K562 (cell line): Measurements from ENCODE around the gene PAQR4. TPM values are rescaled to one million over a fixed set of nuclear protein-coding genes. Genes with fewer than 3 reads are reported as not detected.

Experiments
- DLX4 ChIP-seq: fragments of 250-450 bp; sonication (Bioruptor Pico); IDR thresholded peaks from 2 replicates; pipeline ENCODE4 v1.6.1; 2021; ENCODE audit warnings: mild to moderate bottlenecking
- EP400 ChIP-seq: fragments of 450-650 bp; IDR thresholded peaks from 2 replicates; pipeline ENCODE4 v1.6.1; 2017; ENCODE audit warnings: antibody characterized with exemption, mild to moderate bottlenecking, moderate library complexity
- ESRRA ChIP-seq: fragments of 450-650 bp; IDR thresholded peaks from 2 replicates; pipeline ENCODE4 v1.6.1; 2014; ENCODE audit warnings: low read depth, mild to moderate bottlenecking, moderate library complexity, borderline replicate concordance
- HMG20B ChIP-seq: fragments of 250-450 bp; sonication (Bioruptor Pico); IDR thresholded peaks from 2 replicates; pipeline ENCODE4 v1.5.0; 2021; ENCODE audit warnings: mild to moderate bottlenecking
- MEF2A ChIP-seq: IDR thresholded peaks from 2 replicates; pipeline ENCODE4 v1.6.1; 2011; ENCODE audit warnings: low read depth, mild to moderate bottlenecking, low read length, moderate library complexity; ENCODE audit not compliant: control insufficient read depth
- MYC ChIP-seq, 2 experiments: fragments of 250-450 bp in 1 of 2; sonication (Bioruptor Pico) in 1 of 2; IDR thresholded peaks; 2 replicates each; pipeline versions ENCODE4 v1.5.1 to v1.6.1; 2012 to 2021; ENCODE audit warnings: low read depth in 2 of 2, borderline replicate concordance in 1 of 2, improper control_type of control experiment in 1 of 2, low read length in 1 of 2, mild to moderate bottlenecking in 1 of 2, moderate library complexity in 1 of 2
- RBM39 ChIP-seq: fragments of 200-400 bp; formaldehyde crosslinking; optimal IDR thresholded peaks from 2 replicates; pipeline ENCODE3; 2018; ENCODE audit warnings: low read depth, low read length
- SIN3A ChIP-seq, 2 experiments: fragments of 150-350 bp in 1 of 2; IDR thresholded peaks; 2 replicates each; pipeline ENCODE4 v1.6.1; 2011 to 2016; ENCODE audit warnings: borderline replicate concordance in 2 of 2, low read depth in 2 of 2, low read length in 2 of 2, mild to moderate bottlenecking in 2 of 2, moderate library complexity in 2 of 2; ENCODE audit not compliant: control insufficient read depth in 1 of 2
- SPI1 ChIP-seq: IDR thresholded peaks from 2 replicates; pipeline ENCODE4 v1.6.1; 2011; ENCODE audit warnings: low read depth, low read length, control low read depth, borderline replicate concordance
- TAL1 ChIP-seq: fragments of 450-650 bp; IDR thresholded peaks from 2 replicates; pipeline ENCODE4 v1.6.1; 2016; ENCODE audit warnings: mild to moderate bottlenecking
- TBP ChIP-seq: optimal IDR thresholded peaks from 2 replicates; pipeline ENCODE3; 2011; ENCODE audit warnings: low read depth, low read length, improper control_type of control experiment
- ZBTB5 ChIP-seq: fragments of 450-650 bp; IDR thresholded peaks from 2 replicates; pipeline ENCODE4 v1.6.1; 2017; ENCODE audit warnings: antibody characterized with exemption
- ZNF24 ChIP-seq: fragments of 450-650 bp; IDR thresholded peaks from 2 replicates; pipeline ENCODE4 v1.6.1; 2016
- ZNF311 ChIP-seq: fragments of 250-450 bp; sonication (Bioruptor Pico); IDR thresholded peaks from 2 replicates; pipeline ENCODE4 v1.4.0; 2020; ENCODE audit warnings: mild to moderate bottlenecking, moderate library complexity
- ZNF584 ChIP-seq: fragments of 200-800 bp; sonication (Bioruptor generic); IDR thresholded peaks from 2 replicates; pipeline ENCODE4 v1.6.1; 2016; ENCODE audit warnings: low read depth, mild to moderate bottlenecking, missing genetic modification characterization, missing compliant biosample characterization
- ZNF740 ChIP-seq, 3 experiments: fragments of 200-800 bp in 1 of 3; sonication (Bioruptor generic) in 1 of 3; sonication (generic) in 1 of 3; formaldehyde crosslinking in 1 of 3; IDR thresholded peaks; 2 replicates each; pipeline versions ENCODE4 v1.6.1 to v1.8.0; 2016 to 2022; ENCODE audit warnings: mild to moderate bottlenecking in 2 of 3, missing compliant biosample characterization in 2 of 3, missing genetic modification characterization in 2 of 3, missing genetic modification reagents in 1 of 3
- ZSCAN32 ChIP-seq: fragments of 450-650 bp; formaldehyde crosslinking; IDR thresholded peaks from 2 replicates; pipeline ENCODE4 v1.4.0; 2020; ENCODE audit warnings: mild to moderate bottlenecking, moderate library complexity
- polyA plus RNA-seq, 8 experiments: library from polyadenylated mRNA; depleted of rRNA in 4 of 8; stranded (reverse) in 5 of 8; unstranded in 3 of 8; fragments of >200 nt; fragmentation: Nextera tagmentation in 2 of 8; fragmentation: Illumina TruSeq in 1 of 8; extraction: Ambion mirVana in 2 of 8; extraction: Trizol in 1 of 8; gene quantifications; 2 replicates each; pipeline versions ENCODE4 v1.2.1 to v1.2.3, GENCODE V29; 2011 to 2014; ENCODE audit warnings: inconsistent platforms in 1 of 8, missing spikeins in 1 of 8
- total RNA-seq, 7 experiments: library from RNA; depleted of rRNA in 6 of 7; stranded (reverse); fragments of >200 nt in 6 of 7; fragmentation: Illumina TruSeq in 2 of 7; extraction: Trizol in 2 of 7; gene quantifications; 2 replicates each; pipeline versions ENCODE4 v1.2.1 to v1.2.3, GENCODE V29; 2011 to 2021; ENCODE audit warnings: low replicate concordance in 1 of 7
- TF ChIP-seq, protein P1 (sequence below): fragments of 450-650 bp; IDR thresholded peaks from 2 replicates; pipeline ENCODE4 v1.6.1; 2018; ENCODE audit warnings: mild to moderate bottlenecking, low read depth; ENCODE audit not compliant: partially characterized antibody

The PAQR4 gene
- total and polyA plus RNA-seq, 9 of the 15 experiments (the other 6 are each of a cell fraction or from before 2014, with no cell fraction given): 0.62 to 40.4 (median 19.5) TPM

DNA sequence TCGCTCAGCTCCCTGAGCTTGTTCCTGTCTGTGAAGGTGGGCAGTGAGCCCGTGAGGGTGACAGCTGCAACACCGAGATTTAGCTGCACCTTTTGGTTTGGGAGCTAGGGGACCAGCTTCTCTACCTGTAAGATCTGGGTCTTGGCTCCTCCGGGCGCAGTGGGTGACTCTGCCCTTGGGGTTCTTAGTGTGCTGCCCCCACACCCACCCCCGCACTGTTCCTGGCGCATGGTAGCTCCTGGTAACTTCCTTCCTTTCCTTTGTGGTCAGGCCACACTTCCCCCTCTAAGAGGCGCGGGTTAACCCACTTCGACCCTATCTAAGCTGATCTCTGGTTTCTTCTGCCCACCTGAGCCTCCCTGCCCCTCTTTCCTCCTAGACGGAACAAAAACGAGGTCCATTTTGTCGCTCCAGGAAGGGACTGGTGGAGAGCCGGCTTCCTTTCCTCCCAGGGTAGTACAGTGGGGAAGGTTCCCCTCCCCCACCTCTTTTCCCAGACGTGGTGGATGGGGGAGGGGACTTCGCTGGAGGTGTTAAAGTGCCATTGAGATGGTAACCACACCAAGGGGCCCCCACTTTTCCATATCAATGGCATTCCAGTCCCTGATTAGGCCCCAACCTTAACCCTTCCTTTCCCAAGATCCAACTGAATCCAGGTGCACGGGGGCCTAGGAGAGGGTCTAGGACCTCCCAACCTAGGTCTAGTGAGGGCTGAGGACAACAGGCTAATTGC lies 39.0 kb downstream of the PAQR4 start (continued):
- TF ChIP-seq DLX4 (no peak), TBP (peak; percentile 28), RBM39 (peak; percentile 46), SIN3A (IDR thresholded peaks at IDR 0.05; ENCODE audit: borderline replicate concordance in 2 of 2, control insufficient read depth in 1 of 2, low read depth in 2 of 2, low read length in 2 of 2) (peak in 1 of 2 experiments; percentile 41; a peak in 1 of 4 replicates), ZNF311 (CRISPR knock-in tag) (0 out of 2 replicates have a peak, but pooled peaks have one; percentile 32), HMG20B (CRISPR knock-in tag) (no peak), ZNF740 (CRISPR knock-in tag; IDR thresholded peaks at IDR 0.05) (no peak; the same call in 1 of the 2 replicates), ZNF740 (tag; IDR thresholded peaks at IDR 0.05) (0 out of 4 replicates have a peak, but pooled peaks of 1 of the 2 experiments have one; percentile 9), EP400 (peak; percentile 70), ESRRA (peak; percentile 73), TAL1 (0 out of 2 replicates have a peak, but pooled peaks have one; percentile 5), ZNF24 (peak; percentile 43; the same call in 1 of the 2 replicates), ZBTB5 (0 out of 2 replicates have a peak, but pooled peaks have one; percentile 35), MEF2A (no peak), ZSCAN32 (CRISPR knock-in tag) (no peak), MYC (IDR thresholded peaks at IDR 0.05; ENCODE audit: low read depth, low read length) (peak; percentile 64), MYC (CRISPR knock-in tag; IDR thresholded peaks at IDR 0.05; ENCODE audit: borderline replicate concordance, low read depth) (no peak), ZNF584 (CRISPR knock-in tag) (0 out of 2 replicates have a peak, but pooled peaks have one; percentile 44), SPI1 (peak; percentile 80)
- TF ChIP-seq, protein P1, sequence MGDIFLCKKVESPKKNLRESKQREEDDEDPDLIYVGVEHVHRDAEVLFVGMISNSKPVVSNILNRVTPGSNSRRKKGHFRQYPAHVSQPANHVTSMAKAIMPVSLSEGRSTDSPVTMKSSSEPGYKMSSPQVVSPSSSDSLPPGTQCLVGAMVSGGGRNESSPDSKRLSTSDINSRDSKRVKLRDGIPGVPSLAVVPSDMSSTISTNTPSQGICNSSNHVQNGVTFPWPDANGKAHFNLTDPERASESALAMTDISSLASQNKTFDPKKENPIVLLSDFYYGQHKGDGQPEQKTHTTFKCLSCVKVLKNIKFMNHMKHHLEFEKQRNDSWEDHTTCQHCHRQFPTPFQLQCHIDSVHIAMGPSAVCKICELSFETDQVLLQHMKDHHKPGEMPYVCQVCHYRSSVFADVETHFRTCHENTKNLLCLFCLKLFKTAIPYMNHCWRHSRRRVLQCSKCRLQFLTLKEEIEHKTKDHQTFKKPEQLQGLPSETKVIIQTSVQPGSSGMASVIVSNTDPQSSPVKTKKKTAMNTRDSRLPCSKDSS: no peak
